Gastrocnemius medialis (tissue), 4 donors: ENCODE measurements around the gene ARHGAP22. TPM values are rescaled to one million over a fixed set of nuclear protein-coding genes. Genes with fewer than 3 reads are reported as not detected.
A peak's percentile ranks its signal among the peaks of the same experiment; 100 is the strongest.

Source experiments
- ATAC-seq, 2 donors: fragments of 150-250 bp; one replicate each; pipeline ENCODE4 v1.9.1; 2016
- DNase-seq, 2 donors: peaks; one replicate each; pipeline ENCODE4 v3.0.0-alpha.2; 2019
- H3K27ac ChIP-seq, 4 donors: fragments of 200-600 bp; sonication (generic); 1 replicate in 1 of 4; 2 replicates in 3 of 4; pipeline ENCODE4 v1.5.1; 2016 to 2018; ENCODE audit warnings: mild to moderate bottlenecking in 2 of 4, moderate library complexity in 1 of 4
- H3K27me3 ChIP-seq, 3 donors: fragments of 200-600 bp; sonication (generic) in 2 of 3; 1 replicate in 1 of 3; 2 replicates in 2 of 3; pipeline versions ENCODE4 v1.5.1 to v1.6.0; 2016 to 2019; ENCODE audit warnings: mild to moderate bottlenecking in 1 of 3, moderate library complexity in 1 of 3
- H3K36me3 ChIP-seq, 2 donors: fragments of 200-600 bp; sonication (generic) in 1 of 2; one replicate each; pipeline ENCODE4 v1.5.1; 2017 to 2018
- H3K4me1 ChIP-seq, 2 donors: fragments of 200-600 bp; sonication (generic) in 1 of 2; one replicate each; pipeline ENCODE4 v1.5.1; 2016 to 2017; ENCODE audit warnings: mild to moderate bottlenecking in 2 of 2
- H3K4me3 ChIP-seq, 4 donors: fragments of 200-600 bp; sonication (generic) in 3 of 4; 1 replicate in 1 of 4; 2 replicates in 3 of 4; pipeline ENCODE4 v1.5.1; 2016 to 2019; ENCODE audit warnings: mild to moderate bottlenecking in 2 of 4
- H3K9me3 ChIP-seq, 3 donors: fragments of 200-600 bp; sonication (generic) in 2 of 3; 1 replicate in 1 of 3; 2 replicates in 2 of 3; pipeline ENCODE4 v1.5.1; 2016 to 2019
- CTCF ChIP-seq, 5 experiments: fragments of 450-650 bp in 3 of 5; fragments of 200-600 bp in 2 of 5; sonication (generic) in 2 of 5; IDR thresholded peaks in 4 of 5; conservative IDR thresholded peaks in 1 of 5; 1 replicate in 4 of 5; 2 replicates in 1 of 5; pipeline ENCODE4 v1.5.1; 2016 to 2019; ENCODE audit warnings: antibody characterized with exemption in 5 of 5, mild to moderate bottlenecking in 3 of 5, moderate library complexity in 3 of 5
- POLR2A ChIP-seq, 2 donors: fragments of 450-650 bp; IDR thresholded peaks; one replicate each; pipeline ENCODE4 v1.6.1; 2017; ENCODE audit warnings: antibody characterized with exemption in 2 of 2, mild to moderate bottlenecking in 2 of 2, moderate library complexity in 2 of 2
- in situ Hi-C, 4 donors: fragments of 200-750 bp; cut with MboI; loops; one replicate each; pipeline versions ENCODE4 v1.15.0 to v1.8.0; 2017; ENCODE audit warnings: low sequenced_read_pairs in 4 of 4
- intact Hi-C: fragments of 100-400 bp; cut with DNase I; formaldehyde crosslinking; loops from one replicate; pipeline ENCODE4 v1.15.1; 2023; ENCODE audit warnings: low total_unique reads
- total RNA-seq, 4 donors: library from RNA; depleted of rRNA; stranded (reverse); fragments of >200 nt; gene quantifications; one replicate each; pipeline versions ENCODE4 v1.1.0 to v1.2.3, GENCODE V29; 2016

ARHGAP22 gene
- total RNA-seq, 4 donors from 2014 or later: 0.69 to 0.92 (median 0.72) TPM; not detected in 1

GRCh38 chr10:48506147-48506917 is 98.5 kb downstream of the ARHGAP22 start:
- no peak overlapping the region for H3K27ac ChIP-seq
- no peak for ATAC-seq
- H3K4me3 ChIP-seq: no peak overlapping the region
- in situ Hi-C loops (no loop called here), intact Hi-C loops (loop anchor here (5.0 kb wide), 1 partner anchor 144 kb away; no protein-coding TSS in a partner anchor)
- H3K27me3 ChIP-seq: no peaks in the 10 kb centered on the region
- H3K36me3 ChIP-seq: no peaks in the 10 kb centered on the region
- DNase-seq: no peak
- H3K4me1 ChIP-seq: no peaks in the 10 kb centered on the region
- TF ChIP-seq POLR2A (IDR thresholded peaks at IDR 0.05) (no peak), CTCF (IDR thresholded peaks at IDR 0.05 in 4 of 5, conservative IDR thresholded peaks at IDR 0.05 in 1 of 5) (peak in 2 of 5 experiments; percentile 13 to 23)
- H3K9me3 ChIP-seq: no peaks in the 10 kb centered on the region

GRCh38 chr10:48505394-48506112 is 99.3 kb downstream of the ARHGAP22 start:
- Histone ChIP-seq H3K27ac (no peak overlapping the region), H3K4me1 (no peaks in the 10 kb centered on the region), H3K27me3 (no peaks in the 10 kb centered on the region), H3K4me3 (no peak overlapping the region), H3K36me3 (no peaks in the 10 kb centered on the region), H3K9me3 (no peaks in the 10 kb centered on the region)
- intact Hi-C loops: loop anchor here (5.0 kb wide), 1 partner anchor 143 kb away; no protein-coding TSS in a partner anchor
- TF ChIP-seq POLR2A (IDR thresholded peaks at IDR 0.05) (no peak), CTCF (IDR thresholded peaks at IDR 0.05 in 4 of 5, conservative IDR thresholded peaks at IDR 0.05 in 1 of 5) (no peak)
- ATAC-seq: no peak
- DNase-seq: no peak
- in situ Hi-C loops: no loop called here

- H3K27ac ChIP-seq: no peak overlapping the region
- DNase-seq (no peak), ATAC-seq (no peak)
- no peaks in the 10 kb centered on the region for H3K9me3 ChIP-seq
- no peaks in the 10 kb centered on the region for H3K27me3 ChIP-seq
- intact Hi-C loops (no loop called here), in situ Hi-C loops (no loop called here)
- H3K36me3 ChIP-seq: no peaks in the 10 kb centered on the region
- no peak overlapping the region for H3K4me3 ChIP-seq
- TF ChIP-seq POLR2A (IDR thresholded peaks at IDR 0.05): no peak
- no peak for TF ChIP-seq CTCF (IDR thresholded peaks at IDR 0.05 in 4 of 5, conservative IDR thresholded peaks at IDR 0.05 in 1 of 5)
- no peaks in the 10 kb centered on the region for H3K4me1 ChIP-seq
These were observed 100.6 kb downstream of the ARHGAP22 start for GRCh38 chr10:48504141-48504885.

- no peak for TF ChIP-seq POLR2A (IDR thresholded peaks at IDR 0.05)
- Histone ChIP-seq H3K4me3 (no peak overlapping the region), H3K4me1 (no peaks in the 10 kb centered on the region), H3K36me3 (no peaks in the 10 kb centered on the region), H3K27me3 (no peaks in the 10 kb centered on the region), H3K27ac (no peak overlapping the region), H3K9me3 (no peaks in the 10 kb centered on the region)
- no peak for ATAC-seq
- in situ Hi-C loops (no loop called here), intact Hi-C loops (no loop called here)
- DNase-seq: no peak
These were observed 101.5 kb downstream of the ARHGAP22 start for GRCh38 chr10:48503293-48503911.
